Mesodermal cell (in vitro differentiated cells): ENCODE measurements around the gene RAB24.
A peak's percentile ranks its signal among the peaks of the same experiment; 100 is the strongest.
"Not testable (repeated sequence)": the region's sequence is repeated elsewhere in the genome, so short reads cannot be mapped to it uniquely, and the experiment has no call there.

Source experiments
- H3K27ac ChIP-seq: 2 replicates; pipeline ENCODE4 v1.7.0; 2013; ENCODE audit warnings: mild to moderate bottlenecking, low read depth, low read length, moderate library complexity; ENCODE audit not compliant: severe bottlenecking
- H3K36me3 ChIP-seq: 2 replicates; pipeline ENCODE4 v1.7.1; 2013; ENCODE audit warnings: mild to moderate bottlenecking, low read length, moderate library complexity; ENCODE audit not compliant: control insufficient read depth, insufficient read depth
- H3K4me1 ChIP-seq: one replicate; pipeline ENCODE4 v1.7.1; 2013; ENCODE audit warnings: mild to moderate bottlenecking, low read length; ENCODE audit not compliant: insufficient read depth, control insufficient read depth, poor library complexity, severe bottlenecking
- H3K4me3 ChIP-seq: 2 replicates; pipeline ENCODE4 v1.7.0; 2013; ENCODE audit warnings: low read length, control low read depth, mild to moderate bottlenecking; ENCODE audit not compliant: insufficient read depth, poor library complexity, severe bottlenecking; ENCODE audit errors: extremely low read depth
- H3K9me3 ChIP-seq: 2 replicates; pipeline ENCODE4 v1.7.1; 2013; ENCODE audit warnings: mild to moderate bottlenecking, low read length, moderate library complexity; ENCODE audit not compliant: control insufficient read depth
- WGBS, 2 experiments: methylation state at CpG; one replicate each; pipeline ENCODE4 v1.1.5; 2013; ENCODE audit warnings: missing lambda C conversion rate in 2 of 2; ENCODE audit not compliant: insufficient coverage in 2 of 2; 5-methylcytosine and 5-hydroxymethylcytosine counted together

Gene RAB24

GRCh38 chr5:177343000-177343399, 39.5 kb upstream of the RAB24 start:
- H3K27ac ChIP-seq, H3K9me3 ChIP-seq, H3K4me1 ChIP-seq, H3K4me3 ChIP-seq: not testable (repeated sequence)
- peaks cover 65% of the 10 kb centered on the region for H3K36me3 ChIP-seq
- 90 to 100% methylated on average over 5 of the region's 14 CpGs for WGBS, 2 experiments

- H3K4me3 ChIP-seq = no peak overlapping the region
- H3K9me3 ChIP-seq = no peaks in the 10 kb centered on the region
- peaks cover 76% of the 10 kb centered on the region for H3K36me3 ChIP-seq
- peak overlapping the region; percentile 36 for H3K27ac ChIP-seq
- WGBS, 2 experiments = 89 to 96% methylated on average over 8 to 9 of the region's 11 CpGs
- peaks cover 8% of the 10 kb centered on the region for H3K4me1 ChIP-seq
Observed at GRCh38 chr5:177339107-177339638, 35.7 kb upstream of the RAB24 start.

GRCh38 chr5:177338251-177339106, 35.0 kb upstream of the RAB24 start:
- H3K27ac ChIP-seq = no peak overlapping the region
- peaks cover 8% of the 10 kb centered on the region for H3K4me1 ChIP-seq
- no peaks in the 10 kb centered on the region for H3K9me3 ChIP-seq
- H3K4me3 ChIP-seq = no peak overlapping the region
- peaks cover 77% of the 10 kb centered on the region for H3K36me3 ChIP-seq
- 91 to 96% methylated on average over 15 to 19 of the region's 22 CpGs for WGBS, 2 experiments

DNA sequence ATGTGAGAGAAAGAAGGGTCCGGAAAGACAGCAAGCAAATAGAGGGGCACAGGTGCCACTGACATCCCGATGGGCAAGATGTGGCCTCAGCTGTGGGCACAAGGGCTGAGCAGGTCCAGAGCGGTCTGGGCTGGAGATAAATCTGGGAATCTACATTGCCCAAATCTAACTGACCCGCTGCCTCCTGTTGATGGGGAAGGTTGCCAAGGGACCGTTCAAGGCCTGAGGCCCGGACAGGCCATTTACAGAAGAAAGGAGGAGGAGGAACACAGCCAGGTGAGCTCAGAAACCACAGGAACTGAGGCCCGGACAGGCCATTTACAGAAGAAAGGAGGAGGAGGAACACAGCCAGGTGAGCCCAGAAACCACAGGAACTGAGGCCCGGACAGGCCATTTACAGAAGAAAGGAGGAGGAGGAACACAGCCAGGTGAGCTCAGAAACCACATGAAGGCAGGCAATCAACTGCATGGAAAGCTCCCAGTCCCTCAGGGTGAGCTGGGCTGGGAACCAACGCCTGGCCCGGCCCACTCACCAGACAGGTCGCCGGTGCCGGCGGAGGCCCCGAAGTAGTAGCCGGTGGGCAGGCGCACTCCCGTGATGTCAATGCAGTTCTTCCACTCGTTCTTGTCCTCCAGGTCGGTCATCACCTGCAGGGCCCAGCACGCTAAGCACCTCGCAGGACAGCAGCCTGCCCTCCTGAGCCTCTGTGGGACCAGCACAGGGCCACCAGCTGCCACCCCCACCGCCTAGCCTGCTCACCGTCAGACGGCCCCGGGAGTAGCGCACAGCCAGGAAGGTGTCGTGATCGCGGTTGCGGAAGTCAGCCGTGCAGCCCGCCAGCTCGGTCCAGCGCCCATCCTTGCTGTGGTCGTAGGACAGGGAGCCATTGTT, 33.3 kb upstream of the RAB24 start:
- Histone ChIP-seq H3K9me3 (no peaks in the 10 kb centered on the region), H3K27ac (no peak overlapping the region), H3K36me3 (peaks cover 78% of the 10 kb centered on the region), H3K4me1 (peaks cover 8% of the 10 kb centered on the region), H3K4me3 (no peak overlapping the region)
- WGBS, 2 experiments = 94 to 95% methylated on average over 30 to 34 of the region's 36 CpGs

DNA sequence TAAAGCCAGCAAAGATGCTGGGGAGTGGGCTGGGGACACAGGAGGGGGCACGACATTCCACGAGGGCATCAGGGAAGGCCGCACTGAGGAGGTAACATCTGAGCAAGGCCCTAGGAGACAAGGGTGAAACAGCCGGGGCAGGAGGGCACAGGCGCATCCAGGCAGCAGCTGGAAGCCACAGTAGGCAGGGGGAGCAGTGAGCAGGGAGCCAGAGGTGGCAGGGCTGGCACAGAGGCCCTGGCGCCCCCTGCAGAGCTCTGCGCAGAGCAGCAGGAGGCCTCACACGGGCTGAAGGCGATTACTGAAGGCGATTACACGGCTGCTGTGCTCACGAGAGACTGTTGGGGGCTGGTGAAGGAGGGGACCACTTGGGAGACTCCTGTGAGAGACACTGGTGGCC, 32.6 kb upstream of the RAB24 start:
- H3K27ac ChIP-seq = no peak overlapping the region
- 89 to 96% methylated on average over 11 to 12 of the region's 12 CpGs for WGBS, 2 experiments
- peaks cover 8% of the 10 kb centered on the region for H3K4me1 ChIP-seq
- peaks cover 76% of the 10 kb centered on the region for H3K36me3 ChIP-seq
- no peaks in the 10 kb centered on the region for H3K9me3 ChIP-seq
- no peak overlapping the region for H3K4me3 ChIP-seq

- Histone ChIP-seq H3K9me3 (no peaks in the 10 kb centered on the region), H3K4me1 (peaks cover 8% of the 10 kb centered on the region), H3K27ac (no peak overlapping the region), H3K4me3 (no peak overlapping the region), H3K36me3 (peaks cover 80% of the 10 kb centered on the region)
- WGBS, 2 experiments = 96 to 100% methylated on average over 7 of the region's 7 CpGs
Observed at GRCh38 chr5:177335701-177336065, 32.2 kb upstream of the RAB24 start.

GRCh38 chr5:177334781-177335700, 31.5 kb upstream of the RAB24 start:
- no peak overlapping the region for H3K4me3 ChIP-seq
- H3K4me1 ChIP-seq = peaks cover 7% of the 10 kb centered on the region
- H3K9me3 ChIP-seq = no peaks in the 10 kb centered on the region
- 94 to 95% methylated on average over 20 of the region's 21 CpGs for WGBS, 2 experiments
- H3K36me3 ChIP-seq = peaks cover 86% of the 10 kb centered on the region
- H3K27ac ChIP-seq = no peak overlapping the region

DNA sequence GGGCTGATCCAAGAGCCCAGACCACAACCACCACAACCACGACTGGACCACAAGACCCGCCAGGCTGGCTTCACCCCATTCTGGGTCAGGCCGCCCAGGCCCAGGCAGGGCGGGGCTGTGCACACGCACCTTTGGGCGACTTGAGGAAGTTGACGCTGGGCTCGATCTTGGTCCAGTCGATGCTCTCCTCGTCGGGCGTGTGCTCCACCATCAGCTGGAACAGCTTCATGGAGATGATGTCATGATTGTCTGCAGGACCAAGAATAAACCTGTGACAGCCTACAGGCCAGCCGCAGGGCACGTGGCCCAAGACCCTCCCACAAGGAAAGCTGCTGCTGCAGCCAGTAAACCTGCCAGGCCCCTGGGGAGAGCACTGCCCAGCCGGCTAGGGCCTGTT, 30.6 kb upstream of the RAB24 start:
- Histone ChIP-seq H3K4me1 (no peaks in the 10 kb centered on the region), H3K9me3 (no peaks in the 10 kb centered on the region), H3K4me3 (no peak overlapping the region), H3K27ac (no peak overlapping the region), H3K36me3 (peaks cover 92% of the 10 kb centered on the region)
- 90 to 98% methylated on average over 14 of the region's 15 CpGs for WGBS, 2 experiments

- no peaks in the 10 kb centered on the region for H3K4me1 ChIP-seq
- WGBS, 2 experiments = 97% methylated on average over 10 to 13 of the region's 16 CpGs
- peaks cover 90% of the 10 kb centered on the region for H3K36me3 ChIP-seq
- H3K9me3 ChIP-seq = no peaks in the 10 kb centered on the region
- no peak overlapping the region for H3K27ac ChIP-seq
- no peak overlapping the region for H3K4me3 ChIP-seq
Observed at GRCh38 chr5:177333420-177334154, 30.1 kb upstream of the RAB24 start.
